Esophagus (tissue), 2 donors: ENCODE measurements around the gene SGTB. TPM values are rescaled to one million over a fixed set of nuclear protein-coding genes. Genes with fewer than 3 reads are reported as not detected.

Source experiments
- H3K27ac ChIP-seq, 2 donors: one replicate each; pipeline ENCODE4 v1.5.1; 2013; ENCODE audit warnings: low read depth in 2 of 2, mild to moderate bottlenecking in 2 of 2, inconsistent platforms in 1 of 2, low read length in 1 of 2, moderate library complexity in 1 of 2
- H3K27me3 ChIP-seq, 2 donors: one replicate each; pipeline ENCODE4 v1.6.1; 2013; ENCODE audit warnings: low read length in 2 of 2, control low read depth in 1 of 2, mild to moderate bottlenecking in 1 of 2; ENCODE audit not compliant: insufficient read depth in 2 of 2, control insufficient read depth in 1 of 2
- H3K36me3 ChIP-seq, 2 donors: one replicate each; pipeline ENCODE4 v1.6.1; 2013; ENCODE audit warnings: low read length in 1 of 2; ENCODE audit not compliant: control insufficient read depth in 2 of 2, insufficient read depth in 2 of 2
- H3K4me1 ChIP-seq, 2 donors: one replicate each; pipeline ENCODE4 v1.6.1; 2013; ENCODE audit warnings: low read length in 1 of 2; ENCODE audit not compliant: control insufficient read depth in 2 of 2, insufficient read depth in 2 of 2
- H3K4me3 ChIP-seq, 2 donors: one replicate each; pipeline ENCODE4 v1.5.1; 2013; ENCODE audit warnings: low read length in 2 of 2, mild to moderate bottlenecking in 2 of 2, low read depth in 1 of 2, moderate library complexity in 1 of 2
- H3K9me3 ChIP-seq, 2 donors: one replicate each; pipeline ENCODE4 v1.6.1; 2013; ENCODE audit warnings: mild to moderate bottlenecking in 2 of 2, low read depth in 1 of 2, low read length in 1 of 2, moderate library complexity in 1 of 2; ENCODE audit not compliant: control insufficient read depth in 2 of 2, insufficient read depth in 1 of 2
- WGBS, 2 donors: extraction: QIAGEN DNeasy Blood & Tissue Kit; methylation state at CpG; one replicate each; pipeline ENCODE4 v1.1.7; 2013; 5-methylcytosine and 5-hydroxymethylcytosine counted together
- polyA plus RNA-seq, 2 donors: library from polyadenylated mRNA; stranded (reverse); fragments of 200-250 nt; gene quantifications; one replicate each; pipeline ENCODE4 v1.2.3, GENCODE V29; 2013
- donor health status: healthy with polysubstance abuse.
- donor health status: Bipolar disorder and iron deficiency.

The SGTB gene
- polyA plus RNA-seq, 2 donors = 0.73 to 0.89 TPM

DNA sequence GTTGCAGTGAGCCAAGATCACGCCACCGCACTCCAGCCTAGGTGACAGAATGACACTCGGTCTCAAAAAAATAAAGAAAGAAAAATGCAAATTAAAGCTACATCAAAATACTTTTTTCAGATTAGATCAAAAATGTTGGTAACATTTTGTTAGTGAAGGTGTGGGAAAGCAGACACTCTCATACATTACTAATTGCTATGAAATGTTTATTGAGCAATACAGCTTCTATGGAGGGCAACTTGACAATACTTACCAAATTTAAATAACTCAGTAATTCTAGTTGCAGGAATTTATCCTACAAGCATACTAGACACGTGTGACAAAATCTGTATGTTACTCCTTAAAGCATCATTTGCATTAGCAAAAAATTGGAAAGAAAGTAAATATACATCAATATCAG lies 101.9 kb downstream of the SGTB start:
- Histone ChIP-seq H3K4me3 (no peak overlapping the region), H3K9me3 (no peaks in the 10 kb centered on the region), H3K27me3 (no peaks in the 10 kb centered on the region), H3K36me3 (peaks cover 0 to 2% of the 10 kb centered on the region in 2 donors), H3K27ac (no peak overlapping the region), H3K4me1 (no peaks in the 10 kb centered on the region)
- 91 to 95% methylated on average over 4 of the region's 4 CpGs for WGBS, 2 donors

Other genes starting within 250 kb of the SGTB start
- under 1 TPM; 0.16 to 0.25 TPM for gene ADAMTS6, start 240.2 kb downstream of the SGTB start, polyA plus RNA-seq
- gene CENPK, start 158.9 kb downstream of the SGTB start, polyA plus RNA-seq = 1 to 10 TPM; 6.6 to 8.6 TPM
- gene PPWD1, start 158.8 kb downstream of the SGTB start, polyA plus RNA-seq = 10 to 100 TPM; 16.9 to 18.8 TPM
- 1 to 10 TPM; 1.9 to 2.7 TPM for gene TRIM23, start 97.8 kb downstream of the SGTB start, polyA plus RNA-seq
- gene SHLD3, start 97.1 kb downstream of the SGTB start, polyA plus RNA-seq = 1 to 10 TPM; 1.4 to 1.9 TPM
- 10 to 100 TPM in 1 of 2 donors, 1 to 10 TPM in 1; 9.0 to 12.7 TPM for gene TRAPPC13, start 97.1 kb downstream of the SGTB start, polyA plus RNA-seq
- gene NLN, start 96 bp upstream of the SGTB start, polyA plus RNA-seq = 1 to 10 TPM; 2.3 to 6.0 TPM
- 10 to 100 TPM; 12.5 to 13.0 TPM for gene ERBIN, start 204.5 kb upstream of the SGTB start, polyA plus RNA-seq